OCI-LY1 (cell line): ENCODE results near the gene MVB12B.

Experiments used
- EZH2 ChIP-seq: fragments of 200-600 bp; sonication (generic), shearing (Covaris generic); IDR thresholded peaks from 2 replicates; pipeline ENCODE4 v1.8.0; 2017; ENCODE audit warnings: borderline replicate concordance, mixed run types, mild to moderate bottlenecking, antibody characterized with exemption, low read length, moderate library complexity, mixed read lengths
- TF ChIP-seq, protein P1 (sequence below): fragments of 200-600 bp; sonication (generic), shearing (Covaris generic); IDR thresholded peaks from 2 replicates; pipeline ENCODE4 v1.5.1; 2017; ENCODE audit warnings: mild to moderate bottlenecking, antibody characterized with exemption, low read length, moderate library complexity, mixed read lengths

DNA sequence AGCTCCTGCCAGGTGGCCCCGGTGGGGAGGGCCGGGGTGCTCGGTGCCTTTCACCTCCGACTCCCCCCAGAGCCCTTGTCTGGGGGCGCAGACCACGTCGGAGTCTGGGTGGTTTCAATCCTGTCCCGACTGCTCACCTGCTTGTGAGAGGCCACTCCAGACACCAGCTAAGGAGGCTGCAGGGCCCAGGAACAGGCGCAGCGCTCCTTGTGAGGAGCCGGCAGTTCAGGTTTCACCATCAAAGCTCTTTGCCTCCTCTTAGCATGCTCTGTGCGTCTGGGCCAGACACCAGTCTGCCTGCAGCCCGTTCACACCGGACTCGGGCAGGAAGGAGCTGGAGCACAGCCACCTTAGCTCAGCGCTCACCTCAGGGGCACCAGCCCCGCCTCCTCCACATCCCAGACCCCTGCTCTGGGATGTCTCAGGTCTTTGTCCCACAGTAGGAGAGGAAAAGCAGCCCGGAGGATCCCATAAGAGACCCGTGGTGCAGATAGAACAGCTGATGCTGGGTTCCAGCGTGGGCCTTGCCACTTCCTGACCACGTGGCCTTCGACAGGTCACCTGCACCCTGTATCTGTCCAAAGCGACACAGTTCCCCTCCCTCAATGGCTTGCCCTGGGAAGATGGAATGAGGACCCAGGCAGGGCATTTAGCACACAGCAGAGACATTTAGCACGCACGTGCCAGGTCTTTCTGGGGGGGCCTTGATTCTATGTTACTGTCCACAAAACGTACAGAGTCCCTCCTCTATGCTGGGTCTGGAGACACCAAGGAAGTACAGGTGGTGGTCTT lies 180.9 kb downstream of the MVB12B start:
- TF ChIP-seq, protein P1, sequence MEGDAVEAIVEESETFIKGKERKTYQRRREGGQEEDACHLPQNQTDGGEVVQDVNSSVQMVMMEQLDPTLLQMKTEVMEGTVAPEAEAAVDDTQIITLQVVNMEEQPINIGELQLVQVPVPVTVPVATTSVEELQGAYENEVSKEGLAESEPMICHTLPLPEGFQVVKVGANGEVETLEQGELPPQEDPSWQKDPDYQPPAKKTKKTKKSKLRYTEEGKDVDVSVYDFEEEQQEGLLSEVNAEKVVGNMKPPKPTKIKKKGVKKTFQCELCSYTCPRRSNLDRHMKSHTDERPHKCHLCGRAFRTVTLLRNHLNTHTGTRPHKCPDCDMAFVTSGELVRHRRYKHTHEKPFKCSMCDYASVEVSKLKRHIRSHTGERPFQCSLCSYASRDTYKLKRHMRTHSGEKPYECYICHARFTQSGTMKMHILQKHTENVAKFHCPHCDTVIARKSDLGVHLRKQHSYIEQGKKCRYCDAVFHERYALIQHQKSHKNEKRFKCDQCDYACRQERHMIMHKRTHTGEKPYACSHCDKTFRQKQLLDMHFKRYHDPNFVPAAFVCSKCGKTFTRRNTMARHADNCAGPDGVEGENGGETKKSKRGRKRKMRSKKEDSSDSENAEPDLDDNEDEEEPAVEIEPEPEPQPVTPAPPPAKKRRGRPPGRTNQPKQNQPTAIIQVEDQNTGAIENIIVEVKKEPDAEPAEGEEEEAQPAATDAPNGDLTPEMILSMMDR = no peak
- TF ChIP-seq EZH2 = no peak
